HG02970 (cell line): ENCODE data around the gene HSF4.

Experiments used
- ATAC-seq: cut with Tn5 transposase; IDR thresholded peaks from one replicate; pipeline ENCODE4 v1.9.1; 2021; ENCODE audit warnings: mild to moderate bottlenecking, moderate library complexity, moderate number of reproducible peaks; ENCODE audit not compliant: unreplicated experiment, low FRiP score

HSF4 gene

GRCh38 chr16:67149276-67150046 is 15.1 kb upstream of the HSF4 start:
- no peak for ATAC-seq

GRCh38 chr16:67150047-67150832 is 14.3 kb upstream of the HSF4 start:
- no peak for ATAC-seq

DNA sequence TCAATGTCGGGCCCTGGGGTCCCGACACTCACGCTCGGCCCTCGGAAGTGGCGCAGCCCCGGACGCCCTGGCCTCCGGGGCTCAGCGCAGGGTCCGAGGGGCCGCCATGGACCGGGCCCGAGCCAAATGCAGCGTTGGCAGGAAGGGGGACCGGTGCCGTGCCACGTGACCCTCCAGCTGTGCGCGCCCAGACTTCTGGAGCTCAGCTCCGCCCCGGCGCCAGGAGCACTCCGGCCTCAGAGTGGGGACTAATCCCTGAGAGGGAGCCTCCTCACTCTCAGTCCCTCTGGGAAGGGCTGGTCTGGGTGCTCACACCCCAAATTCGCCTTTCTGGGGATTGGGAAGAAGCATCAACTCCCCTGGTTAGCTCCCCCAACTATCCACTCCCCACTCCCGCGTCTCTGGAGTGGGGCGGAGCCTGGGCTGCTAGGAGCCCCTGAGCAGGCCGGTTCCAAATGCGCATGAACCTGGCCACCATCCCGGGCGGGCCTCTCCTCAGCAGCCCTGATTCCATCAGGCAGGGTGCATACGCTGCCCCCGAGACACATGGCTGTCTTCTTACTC is 13.6 kb upstream of the HSF4 start, which contains the start of gene B3GNT9:
Gene B3GNT9, minus strand, starts transcription at position 166 of the 564 bp plus-strand sequence. CDS start 513 bp downstream, outside the sequence.
- ATAC-seq, result no peak

GRCh38 chr16:67151431-67152097 is 13.0 kb upstream of the HSF4 start:
- no peak for ATAC-seq

GRCh38 chr16:67154578-67155294 is 9.8 kb upstream of the HSF4 start:
- no peak for ATAC-seq

DNA sequence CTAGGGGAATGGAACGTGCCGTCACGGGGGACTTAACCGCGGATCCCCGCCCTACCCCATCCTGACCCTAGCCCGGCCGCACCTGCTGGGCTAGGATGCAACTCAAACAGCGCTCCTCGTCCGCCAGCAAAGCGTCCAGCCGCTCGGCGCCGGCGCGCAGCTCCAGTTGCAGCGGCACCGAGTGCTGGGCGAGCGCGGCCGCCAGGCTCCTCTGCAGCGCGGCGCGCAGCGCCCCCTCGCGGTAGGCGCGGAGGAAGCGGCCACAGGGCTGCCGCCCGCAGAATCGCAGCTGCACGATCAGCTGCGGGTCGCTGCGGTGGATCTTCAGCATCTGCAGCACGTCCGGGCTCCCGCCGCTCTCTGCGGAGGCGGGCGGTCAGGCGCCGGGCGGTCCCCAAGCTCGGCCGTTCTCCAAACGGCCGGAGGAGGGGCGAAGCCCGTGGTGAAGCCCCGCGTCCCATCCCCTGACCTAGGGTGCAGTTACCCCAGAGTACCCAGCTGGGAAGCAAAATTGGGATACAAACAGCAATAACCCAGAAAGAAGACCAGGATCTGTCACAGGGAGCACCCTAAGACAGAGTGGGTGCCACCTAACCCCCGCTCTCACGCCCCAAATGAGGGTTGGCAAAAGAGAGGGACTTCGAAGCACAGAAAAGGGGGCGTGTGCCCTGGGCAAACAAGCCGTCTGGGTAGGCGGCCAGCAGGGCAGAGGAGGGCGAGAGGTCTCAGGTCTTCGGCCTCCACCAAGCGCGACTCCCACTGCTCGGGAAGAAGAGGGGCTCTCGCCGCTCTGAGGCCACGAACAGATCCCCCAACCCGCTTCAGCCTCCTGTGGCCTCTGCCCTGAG is 9.0 kb upstream of the HSF4 start:
- no peak for ATAC-seq

DNA sequence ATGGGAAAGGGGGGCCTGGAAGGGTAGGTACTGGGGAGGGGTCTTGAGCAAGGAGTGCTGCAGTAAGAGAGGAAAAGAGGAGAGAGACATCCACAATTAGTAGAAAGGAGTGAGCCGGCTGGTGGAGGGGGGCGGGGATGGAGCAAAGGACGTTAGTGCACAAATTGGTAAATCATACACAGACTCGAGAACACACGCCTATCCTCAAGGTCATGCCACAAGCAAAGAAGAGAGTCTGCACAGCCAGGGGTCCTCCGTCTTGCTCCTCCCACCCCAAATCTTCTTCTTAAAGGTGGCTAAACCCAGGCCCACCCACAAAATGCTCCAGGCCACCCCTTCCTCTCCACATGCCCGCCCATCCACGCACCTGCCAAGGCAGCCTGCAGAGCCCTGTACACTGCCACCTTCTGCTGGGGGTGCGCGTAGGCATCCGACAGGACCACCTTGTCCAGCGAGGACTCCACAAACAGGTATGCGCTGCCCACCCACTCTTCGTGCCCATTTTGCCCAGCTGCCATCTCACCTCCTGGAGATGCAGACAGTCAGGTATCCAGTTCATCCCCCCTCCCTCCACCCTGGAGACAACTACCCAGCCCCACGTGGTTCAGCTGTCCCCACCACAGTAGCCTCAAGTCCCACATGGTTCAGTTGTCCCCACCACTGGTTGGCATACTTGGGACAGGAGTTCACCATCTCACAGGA is 8.3 kb upstream of the HSF4 start:
- ATAC-seq, result no peak

GRCh38 chr16:67157106-67157748 is 7.3 kb upstream of the HSF4 start:
- no peak for ATAC-seq

DNA sequence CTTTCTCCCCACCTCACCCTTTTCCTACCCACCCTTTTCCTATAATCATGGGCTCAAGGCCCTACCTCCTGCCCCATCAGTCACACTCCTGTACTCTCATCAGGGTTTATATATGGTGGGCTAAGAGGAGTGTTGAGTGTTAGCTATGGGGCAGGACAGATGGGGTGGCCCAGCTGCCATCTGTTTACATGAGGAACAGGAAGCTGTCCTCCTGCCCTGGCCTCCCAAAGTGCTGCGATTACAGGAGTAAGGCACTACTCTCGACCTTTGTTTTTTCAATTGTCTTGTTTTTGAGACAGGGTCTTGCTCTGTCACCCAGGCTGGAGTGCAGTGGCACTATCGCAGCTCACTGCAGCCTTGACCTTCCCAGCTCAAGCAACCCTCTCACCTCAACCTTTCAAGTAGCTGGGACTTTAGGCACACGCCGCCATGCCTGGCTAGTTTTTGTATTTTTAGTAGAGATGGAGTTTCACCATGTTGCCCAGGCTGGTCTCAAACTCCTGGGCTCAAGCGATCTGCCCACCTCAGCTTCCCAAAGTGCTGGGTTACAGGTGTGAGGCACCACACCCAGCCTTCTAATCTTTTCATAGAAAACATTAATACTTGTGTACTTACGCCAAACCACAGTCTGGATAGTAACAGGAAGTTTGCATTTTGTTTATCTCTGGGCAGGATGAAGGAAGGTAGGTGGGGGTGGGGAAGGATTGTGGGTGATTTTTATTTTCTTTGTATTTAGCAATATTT is 6.5 kb upstream of the HSF4 start:
- ATAC-seq, result no peak

DNA sequence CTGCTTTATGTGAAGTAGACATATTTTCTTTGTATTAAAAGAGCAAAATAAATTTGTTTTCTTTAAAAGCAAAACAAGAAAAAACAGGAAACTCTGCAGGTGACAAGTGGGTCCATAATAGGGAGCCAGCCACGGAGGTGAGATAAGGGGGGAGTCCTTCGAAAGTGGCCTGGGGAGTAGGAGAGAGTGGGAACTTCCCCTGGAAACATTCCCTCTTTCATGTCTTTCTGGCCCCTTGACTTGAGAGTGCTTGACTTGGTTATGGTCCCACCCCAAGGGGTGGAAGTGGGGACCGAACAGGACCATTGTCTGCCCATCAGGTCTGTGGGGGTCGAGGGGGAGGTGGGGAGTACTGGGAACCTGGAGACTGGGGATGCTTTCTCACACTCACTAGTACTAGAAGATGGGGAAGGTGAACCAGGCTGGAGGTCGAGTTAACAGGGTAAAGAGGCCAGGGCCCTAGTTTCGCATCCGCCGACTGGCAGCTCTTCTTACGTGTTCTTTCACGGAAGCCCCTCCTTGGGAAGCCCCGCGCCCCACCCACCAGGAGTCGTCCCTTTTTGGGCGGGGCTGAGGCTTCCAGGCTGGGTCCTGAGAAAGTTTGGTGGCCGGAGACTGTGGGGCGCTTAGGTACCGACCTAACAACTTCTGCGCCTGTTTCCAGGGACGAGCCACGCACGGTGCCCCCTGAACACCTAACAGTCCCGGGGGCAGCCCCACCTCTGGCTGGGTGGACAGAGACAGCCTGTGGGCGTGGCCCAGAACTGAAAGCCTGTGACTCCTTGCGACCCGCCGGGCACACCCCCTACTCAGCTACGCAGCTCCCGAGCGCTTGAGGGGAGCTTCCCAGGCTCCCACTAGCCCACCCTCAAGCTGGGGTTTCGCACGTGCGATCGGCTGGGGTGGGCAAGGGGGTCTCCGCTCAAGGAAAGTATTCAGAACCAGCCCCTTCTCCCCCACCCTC is 5.6 kb upstream of the HSF4 start:
- ATAC-seq, result peak; percentile 42

DNA sequence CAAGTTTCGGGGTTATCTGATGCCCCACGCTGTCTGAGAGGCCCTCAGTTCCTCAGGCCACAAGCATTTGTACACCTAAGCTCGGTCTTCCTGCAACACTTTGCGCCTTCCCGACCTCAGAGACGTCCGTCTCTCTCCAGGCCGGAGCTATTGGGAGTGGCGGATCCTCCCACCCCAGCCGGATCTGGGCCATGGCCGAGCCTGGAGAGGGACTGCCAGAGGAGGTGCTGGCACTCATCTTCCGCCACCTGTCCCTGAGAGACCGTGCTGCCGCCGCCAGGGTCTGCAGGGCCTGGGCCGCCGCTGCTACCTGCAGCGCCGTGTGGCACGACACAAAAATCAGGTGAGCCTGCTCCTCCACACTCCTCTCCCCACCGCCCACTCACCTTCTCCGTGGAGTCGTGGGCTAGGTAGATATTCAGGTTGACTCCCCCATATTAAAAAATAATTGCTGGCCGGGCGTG is 2.9 kb upstream of the HSF4 start:
- ATAC-seq, result no peak

- ATAC-seq, result no peak
Observed at GRCh38 chr16:67162506-67163163, 1.9 kb upstream of the HSF4 start.

DNA sequence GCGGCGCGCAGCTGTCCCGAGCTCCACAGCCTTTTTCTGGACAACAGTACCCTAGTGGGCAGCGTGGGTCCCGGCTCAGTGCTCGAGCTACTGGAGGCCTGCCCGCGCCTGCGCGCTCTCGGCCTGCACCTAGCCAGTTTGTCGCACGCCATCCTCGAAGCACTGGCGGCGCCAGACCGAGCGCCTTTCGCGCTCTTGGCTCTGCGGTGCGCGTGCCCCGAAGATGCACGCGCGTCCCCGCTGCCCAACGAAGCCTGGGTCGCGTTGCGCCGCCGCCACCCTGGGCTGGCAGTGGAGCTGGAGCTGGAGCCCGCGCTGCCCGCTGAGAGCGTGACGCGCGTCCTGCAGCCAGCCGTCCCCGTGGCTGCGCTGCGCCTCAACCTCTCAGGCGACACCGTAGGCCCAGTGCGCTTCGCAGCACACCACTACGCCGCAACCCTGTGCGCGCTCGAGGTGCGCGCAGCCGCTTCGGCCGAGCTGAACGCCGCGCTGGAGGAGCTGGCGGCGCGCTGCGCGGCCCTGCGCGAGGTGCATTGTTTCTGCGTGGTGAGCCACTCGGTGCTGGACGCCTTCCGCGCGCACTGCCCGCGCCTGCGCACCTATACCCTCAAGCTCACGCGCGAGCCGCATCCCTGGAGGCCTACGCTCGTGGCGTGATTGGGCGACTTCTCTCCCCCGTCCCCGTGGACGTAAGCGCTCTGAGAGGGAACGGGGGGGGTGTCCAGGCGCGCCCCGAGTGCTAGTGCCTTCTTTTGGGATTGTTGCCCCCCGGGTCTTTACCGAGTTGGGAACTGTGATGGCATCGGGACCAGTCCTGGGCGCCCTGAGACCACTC is 1.2 kb upstream of the HSF4 start:
- no peak for ATAC-seq

GRCh38 chr16:67163999-67164558 is 466 bp upstream of the HSF4 start:
- ATAC-seq, result no peak
